ENCODE results near the gene METAP1D. TPM values are rescaled to one million over a fixed set of nuclear protein-coding genes. Genes with fewer than 3 reads are reported as not detected.

The METAP1D gene
- total RNA-seq, 1 experiment from 2014 or later: 12.7 TPM

GRCh38 chr2:172084645-172085459, 85.1 kb downstream of the METAP1D start:
- DNase-seq (ENCODE audit: low spot score): peak; percentile 98
- ChIA-PET POLR2A (ENCODE audit: low non-redundant PET) (interaction anchor here (0.6 kb wide), 1 partner anchor 416 kb away, joined by 3 read pairs; no protein-coding TSS in a partner anchor), CTCF (interaction anchor here (1.0 to 1.5 kb wide), 2 partner anchors 11 to 12 kb away, joined by 3 to 5 read pairs; no protein-coding TSS in a partner anchor)
- H3K4me1 ChIP-seq (ENCODE audit: insufficient read depth, low read length, poor library complexity, severe bottlenecking): peaks cover 30% of the 10 kb centered on the region
- peak overlapping the region; percentile 70 for H3K4me3 ChIP-seq (ENCODE audit: low read depth, low read length, poor library complexity, severe bottlenecking)
- H3K27ac ChIP-seq (ENCODE audit: low read depth, low read length, poor library complexity, severe bottlenecking): peak overlapping the region; percentile 83
- TF ChIP-seq EZH2 (IDR thresholded peaks at IDR 0.05; ENCODE audit: borderline replicate concordance, low read depth, low read length, poor library complexity, severe bottlenecking) (no peak), CTCF (conservative IDR thresholded peaks at IDR 0.05; ENCODE audit: low read depth, low read length) (no peak)
- BruUV-seq (replicated peaks): TSS peak; percentile 67
- no peaks in the 10 kb centered on the region for H3K9me3 ChIP-seq (ENCODE audit: low read depth, low read length, poor library complexity, severe bottlenecking)
- peaks cover 7% of the 10 kb centered on the region for H3K36me3 ChIP-seq (ENCODE audit: insufficient read depth, low read length, poor library complexity, severe bottlenecking)
- no peaks in the 10 kb centered on the region for H3K27me3 ChIP-seq (replicated peaks; ENCODE audit: insufficient read depth, low read depth, low read length, poor library complexity)
- intact Hi-C loops (cut with micrococcal nuclease; ENCODE audit: unreplicated experiment): no loop called here

GRCh38 chr2:172085460-172086159, 85.9 kb downstream of the METAP1D start, which contains the start of gene DLX1:
DLX1 (plus strand) TSS chr2:172085507; CDS start chr2:172085678, 171 bp downstream.
- BruUV-seq (replicated peaks): TSS peak; percentile 60
- POLR2A ChIA-PET (ENCODE audit: low non-redundant PET): interaction anchor here (0.6 kb wide), 1 partner anchor 417 kb away, joined by 3 read pairs; no protein-coding TSS in a partner anchor
- H3K27me3 ChIP-seq (replicated peaks; ENCODE audit: insufficient read depth, low read depth, low read length, poor library complexity): no peaks in the 10 kb centered on the region

More at GRCh38 chr2:172085460-172086159, 85.9 kb downstream of the METAP1D start, which contains the start of gene DLX1:
- TF ChIP-seq CTCF (conservative IDR thresholded peaks at IDR 0.05; ENCODE audit: low read depth, low read length) (no peak), EZH2 (IDR thresholded peaks at IDR 0.05; ENCODE audit: borderline replicate concordance, low read depth, low read length, poor library complexity, severe bottlenecking) (no peak)
- no peak for DNase-seq (ENCODE audit: low spot score)
- Histone ChIP-seq H3K9me3 (ENCODE audit: low read depth, low read length, poor library complexity, severe bottlenecking) (no peaks in the 10 kb centered on the region), H3K27ac (ENCODE audit: low read depth, low read length, poor library complexity, severe bottlenecking) (peak within 1 kb of the TSS; percentile 83), H3K4me3 (ENCODE audit: low read depth, low read length, poor library complexity, severe bottlenecking) (peak within 1 kb of the TSS; percentile 70), H3K4me1 (ENCODE audit: insufficient read depth, low read length, poor library complexity, severe bottlenecking) (peaks cover 32% of the 10 kb centered on the region), H3K36me3 (ENCODE audit: insufficient read depth, low read length, poor library complexity, severe bottlenecking) (peaks cover 7% of the 10 kb centered on the region)
- intact Hi-C loops (cut with micrococcal nuclease; ENCODE audit: unreplicated experiment): no loop called here
- CTCF ChIA-PET: interaction anchor here (1.0 to 1.5 kb wide), 2 partner anchors 10 to 11 kb away, joined by 3 to 5 read pairs; no protein-coding TSS in a partner anchor
